Liver (tissue), 9 donors: Measurements from ENCODE around the gene SWAP70. TPM values are rescaled to one million over a fixed set of nuclear protein-coding genes. Genes with fewer than 3 reads are reported as not detected.

Experiments used
- DNase-seq: peaks from one replicate; pipeline ENCODE4 v3.0.0-alpha.2; 2017; ENCODE audit warnings: low spot score
- H3K27ac ChIP-seq, 2 donors: one replicate each; pipeline ENCODE4 v1.7.0; 2013; ENCODE audit warnings: inconsistent platforms in 2 of 2, low read length in 2 of 2, control low read depth in 1 of 2, low read depth in 1 of 2, mild to moderate bottlenecking in 1 of 2
- H3K27me3 ChIP-seq, 4 donors: one replicate each; pipeline versions ENCODE4 v1.6.1 to v1.7.0; 2013; ENCODE audit warnings: low read length in 3 of 4, inconsistent platforms in 1 of 4, mild to moderate bottlenecking in 1 of 4, moderate library complexity in 1 of 4; ENCODE audit not compliant: control insufficient read depth in 4 of 4, insufficient read depth in 4 of 4
- H3K36me3 ChIP-seq, 4 donors: one replicate each; pipeline versions ENCODE4 v1.6.1 to v1.7.0; 2013; ENCODE audit warnings: low read length in 3 of 4, mild to moderate bottlenecking in 3 of 4, low read depth in 1 of 4, moderate library complexity in 1 of 4; ENCODE audit not compliant: control insufficient read depth in 4 of 4, insufficient read depth in 3 of 4
- H3K4me1 ChIP-seq, 4 donors: one replicate each; pipeline versions ENCODE4 v1.6.1 to v1.7.0; 2013; ENCODE audit warnings: low read length in 3 of 4, mild to moderate bottlenecking in 3 of 4, moderate library complexity in 1 of 4; ENCODE audit not compliant: control insufficient read depth in 4 of 4, insufficient read depth in 4 of 4
- H3K4me3 ChIP-seq, 3 donors: one replicate each; pipeline versions ENCODE4 v1.6.1 to v1.7.0; 2013; ENCODE audit warnings: low read length in 3 of 3, control low read depth in 1 of 3, low read depth in 1 of 3, mild to moderate bottlenecking in 1 of 3
- H3K9ac ChIP-seq, 2 donors: one replicate each; pipeline ENCODE4 v1.7.0; 2013; ENCODE audit warnings: low read length in 2 of 2, mild to moderate bottlenecking in 2 of 2, moderate library complexity in 2 of 2, control low read depth in 1 of 2, low read depth in 1 of 2
- H3K9me3 ChIP-seq, 4 donors: one replicate each; pipeline versions ENCODE4 v1.6.1 to v1.7.0; 2013; ENCODE audit warnings: low read length in 3 of 4; ENCODE audit not compliant: control insufficient read depth in 4 of 4
- ATF3 ChIP-seq: IDR thresholded peaks from 2 replicates; pipeline ENCODE4 v1.6.1; 2016; ENCODE audit warnings: antibody characterized with exemption
- CTCF ChIP-seq: fragments of 150-350 bp; IDR thresholded peaks from 2 replicates; pipeline ENCODE4 v1.5.1; 2017; ENCODE audit warnings: improper control_type of control experiment, low read depth, low read length; ENCODE audit not compliant: missing input control
- FOXA1 ChIP-seq: IDR thresholded peaks from 2 replicates; pipeline ENCODE4 v1.6.1; 2016; ENCODE audit warnings: antibody characterized with exemption
- FOXA2 ChIP-seq: IDR thresholded peaks from 2 replicates; pipeline ENCODE4 v1.6.1; 2016; ENCODE audit warnings: antibody characterized with exemption
- GABPA ChIP-seq, 2 donors: IDR thresholded peaks in 1 of 2; conservative IDR thresholded peaks in 1 of 2; 2 replicates each; pipeline ENCODE4 v1.6.1; 2016; ENCODE audit warnings: antibody characterized with exemption in 2 of 2, mild to moderate bottlenecking in 1 of 2, moderate library complexity in 1 of 2
- HNF4A ChIP-seq, 2 donors: conservative IDR thresholded peaks; 2 replicates each; pipeline ENCODE4 v1.6.1; 2016; ENCODE audit warnings: antibody characterized with exemption in 2 of 2, mild to moderate bottlenecking in 2 of 2
- JUND ChIP-seq, 2 donors: IDR thresholded peaks; 2 replicates each; pipeline ENCODE4 v1.6.1; 2016; ENCODE audit warnings: antibody characterized with exemption in 2 of 2
- MAX ChIP-seq: IDR thresholded peaks from 2 replicates; pipeline ENCODE4 v1.6.1; 2016; ENCODE audit warnings: antibody characterized with exemption
- REST ChIP-seq: IDR thresholded peaks from 2 replicates; pipeline ENCODE4 v1.6.1; 2016; ENCODE audit warnings: antibody characterized with exemption, mild to moderate bottlenecking
- RXRA ChIP-seq, 2 donors: IDR thresholded peaks; 2 replicates each; pipeline ENCODE4 v1.6.1; 2017 to 2018; ENCODE audit warnings: antibody characterized with exemption in 2 of 2, mild to moderate bottlenecking in 1 of 2
- SP1 ChIP-seq: IDR thresholded peaks from 2 replicates; pipeline ENCODE4 v1.6.1; 2018; ENCODE audit warnings: antibody characterized with exemption, mild to moderate bottlenecking
- YY1 ChIP-seq: IDR thresholded peaks from 2 replicates; pipeline ENCODE4 v1.6.1; 2016; ENCODE audit warnings: antibody characterized with exemption, mild to moderate bottlenecking
- ZBTB33 ChIP-seq: IDR thresholded peaks from 2 replicates; pipeline ENCODE4 v1.6.1; 2016; ENCODE audit warnings: antibody characterized with exemption
- WGBS: extraction: QIAGEN DNeasy Blood & Tissue Kit; methylation state at CpG from one replicate; pipeline ENCODE4 v1.1.7; 2013; 5-methylcytosine and 5-hydroxymethylcytosine counted together
- polyA plus RNA-seq, 2 donors: library from polyadenylated mRNA; stranded (reverse) in 1 of 2; unstranded in 1 of 2; fragments of 200-250 nt in 1 of 2; fragments of >200 nt in 1 of 2; fragmentation: Nextera tagmentation in 1 of 2; extraction: Ambion mirVana in 1 of 2; gene quantifications; one replicate each; pipeline versions ENCODE4 v1.2.1 to v1.2.3, GENCODE V29; 2013 to 2015
- total RNA-seq, 2 donors: library from RNA; depleted of rRNA; stranded (reverse); fragments of >200 nt; gene quantifications; one replicate each; pipeline ENCODE4 v1.2.3, GENCODE V29; 2014
- donor health status: healthy.
- donor health status: healthy.
- donor health status: healthy.
- donor health status: healthy.
- donor health status: healthy.

SWAP70 gene
- total and polyA plus RNA-seq, 4 donors: 4.0 to 8.4 (median 5.8) TPM

GRCh38 chr11:9646324-9646723, 17.6 kb upstream of the SWAP70 start (continued):
- TF ChIP-seq ZBTB33 (no peak), FOXA2 (no peak)

GRCh38 chr11:9651481-9651880, 12.4 kb upstream of the SWAP70 start:
- no peaks in the 10 kb centered on the region for H3K4me1 ChIP-seq
- H3K36me3 ChIP-seq: no peaks in the 10 kb centered on the region
- no peak overlapping the region for H3K9ac ChIP-seq
- no peak for TF ChIP-seq FOXA1
- TF ChIP-seq GABPA (IDR thresholded peaks at IDR 0.05 in 1 of 2, conservative IDR thresholded peaks at IDR 0.05 in 1 of 2): no peak
- no peak for TF ChIP-seq FOXA2
- no peak for TF ChIP-seq REST
- no peak for TF ChIP-seq MAX
- TF ChIP-seq ATF3: no peak
- TF ChIP-seq CTCF: no peak
- no peak for TF ChIP-seq JUND (IDR thresholded peaks at IDR 0.05)
- TF ChIP-seq HNF4A (conservative IDR thresholded peaks at IDR 0.05): no peak
- TF ChIP-seq YY1: no peak
- TF ChIP-seq SP1: no peak
- TF ChIP-seq RXRA (IDR thresholded peaks at IDR 0.05): no peak
- no peak overlapping the region for H3K27ac ChIP-seq
- H3K4me3 ChIP-seq: no peak overlapping the region
- H3K27me3 ChIP-seq: no peaks in the 10 kb centered on the region
- H3K9me3 ChIP-seq: no peaks in the 10 kb centered on the region
- DNase-seq: peak; percentile 16
- WGBS: 75% methylated on average over 7 of the region's 7 CpGs
